K562 (cell line): Measurements from ENCODE around the gene SMIM35. TPM values are rescaled to one million over a fixed set of nuclear protein-coding genes. Genes with fewer than 3 reads are reported as not detected.

Source experiments
- ATF3 ChIP-seq, 2 experiments: fragments of 450-650 bp in 1 of 2; sonication (generic) in 1 of 2; formaldehyde crosslinking in 1 of 2; IDR thresholded peaks in 1 of 2; conservative IDR thresholded peaks in 1 of 2; 2 replicates each; pipeline versions ENCODE4 v1.6.1 to v1.8.1; 2016 to 2023; ENCODE audit warnings: mild to moderate bottlenecking in 2 of 2, moderate library complexity in 2 of 2, inconsistent platforms in 1 of 2, missing genetic modification reagents in 1 of 2
- ATF4 ChIP-seq: fragments of 450-650 bp; formaldehyde crosslinking; IDR thresholded peaks from 2 replicates; pipeline ENCODE4 v1.4.0; 2022; ENCODE audit warnings: mild to moderate bottlenecking, moderate library complexity
- BCL6 ChIP-seq: fragments of 250-450 bp; sonication (Bioruptor Pico); IDR thresholded peaks from 2 replicates; pipeline ENCODE4 v1.4.0; 2020
- BRF2 ChIP-seq: IDR thresholded peaks from 3 replicates; pipeline ENCODE4 v1.6.1; 2011; ENCODE audit warnings: borderline replicate concordance, mild to moderate bottlenecking; ENCODE audit not compliant: insufficient read length, insufficient read depth
- DEAF1 ChIP-seq: fragments of 450-650 bp; formaldehyde crosslinking; IDR thresholded peaks from 2 replicates; pipeline ENCODE4 v1.4.0; 2020; ENCODE audit warnings: mild to moderate bottlenecking, moderate library complexity
- ELF2 ChIP-seq: fragments of 250-450 bp; sonication (Bioruptor Pico); IDR thresholded peaks from 2 replicates; pipeline ENCODE4 v1.5.0; 2021; ENCODE audit warnings: mild to moderate bottlenecking
- FOXJ3 ChIP-seq: sonication (generic); formaldehyde crosslinking; IDR thresholded peaks from 2 replicates; pipeline ENCODE4 v1.4.0; 2020; ENCODE audit warnings: mild to moderate bottlenecking, missing genetic modification reagents
- GATAD2B ChIP-seq: fragments of 450-650 bp; IDR thresholded peaks from 2 replicates; pipeline ENCODE4 v1.6.1; 2017; ENCODE audit warnings: mild to moderate bottlenecking, borderline replicate concordance
- HMBOX1 ChIP-seq: sonication (generic); IDR thresholded peaks from 2 replicates; pipeline ENCODE4 v1.6.1; 2016
- MYC ChIP-seq, 2 experiments: fragments of 250-450 bp in 1 of 2; sonication (Bioruptor Pico) in 1 of 2; IDR thresholded peaks; 2 replicates each; pipeline versions ENCODE4 v1.5.1 to v1.6.1; 2012 to 2021; ENCODE audit warnings: low read depth in 2 of 2, borderline replicate concordance in 1 of 2, improper control_type of control experiment in 1 of 2, low read length in 1 of 2, mild to moderate bottlenecking in 1 of 2, moderate library complexity in 1 of 2
- PTTG1 ChIP-seq: fragments of 450-650 bp; IDR thresholded peaks from 2 replicates; pipeline ENCODE4 v1.6.1; 2016; ENCODE audit warnings: low read depth, mild to moderate bottlenecking, missing genetic modification characterization, missing compliant biosample characterization
- SPI1 ChIP-seq: IDR thresholded peaks from 2 replicates; pipeline ENCODE4 v1.6.1; 2011; ENCODE audit warnings: low read depth, low read length, control low read depth, borderline replicate concordance
- THRA ChIP-seq: fragments of 450-650 bp; IDR thresholded peaks from 2 replicates; pipeline ENCODE4 v1.6.1; 2017; ENCODE audit warnings: mild to moderate bottlenecking, moderate library complexity
- ZNF12 ChIP-seq: sonication (generic); formaldehyde crosslinking; IDR thresholded peaks from 2 replicates; pipeline ENCODE4 v1.4.0; 2020; ENCODE audit warnings: mild to moderate bottlenecking, missing genetic modification reagents
- ZNF436 ChIP-seq: fragments of 250-450, 450-650 bp; sonication (Bioruptor Pico); formaldehyde crosslinking; IDR thresholded peaks from 2 replicates; pipeline ENCODE4 v1.7.0; 2020; ENCODE audit warnings: mild to moderate bottlenecking
- ZNF766 ChIP-seq: fragments of 200-800 bp; sonication (Bioruptor generic); conservative IDR thresholded peaks from 2 replicates; pipeline ENCODE4 v1.6.1; 2016; ENCODE audit warnings: missing genetic modification characterization, missing compliant biosample characterization
- polyA plus RNA-seq, 8 experiments: library from polyadenylated mRNA; depleted of rRNA in 4 of 8; stranded (reverse) in 5 of 8; unstranded in 3 of 8; fragments of >200 nt; fragmentation: Nextera tagmentation in 2 of 8; fragmentation: Illumina TruSeq in 1 of 8; extraction: Ambion mirVana in 2 of 8; extraction: Trizol in 1 of 8; gene quantifications; 2 replicates each; pipeline versions ENCODE4 v1.2.1 to v1.2.3, GENCODE V29; 2011 to 2014; ENCODE audit warnings: inconsistent platforms in 1 of 8, missing spikeins in 1 of 8
- total RNA-seq, 7 experiments: library from RNA; depleted of rRNA in 6 of 7; stranded (reverse); fragments of >200 nt in 6 of 7; fragmentation: Illumina TruSeq in 2 of 7; extraction: Trizol in 2 of 7; gene quantifications; 2 replicates each; pipeline versions ENCODE4 v1.2.1 to v1.2.3, GENCODE V29; 2011 to 2021; ENCODE audit warnings: low replicate concordance in 1 of 7

Gene SMIM35
- total and polyA plus RNA-seq, 9 of the 15 experiments (the other 6 are each of a cell fraction or from before 2014, with no cell fraction given), result 0.03 TPM; not detected in 7

- TF ChIP-seq BRF2 (no peak), THRA (no peak), GATAD2B (no peak), ATF4 (CRISPR knock-in tag) (no peak), SPI1 (peak; percentile 34; the same call in 1 of the 2 replicates), ATF3 (IDR thresholded peaks at IDR 0.05) (no peak), ATF3 (CRISPR knock-in tag; conservative IDR thresholded peaks at IDR 0.05) (no peak), PTTG1 (no peak), ZNF12 (CRISPR knock-in tag) (peak; percentile 72), MYC (IDR thresholded peaks at IDR 0.05; ENCODE audit: low read depth, low read length) (no peak), MYC (CRISPR knock-in tag; IDR thresholded peaks at IDR 0.05; ENCODE audit: borderline replicate concordance, low read depth) (no peak), DEAF1 (no peak), ZNF766 (CRISPR knock-in tag) (no peak), ELF2 (CRISPR knock-in tag) (0 out of 2 replicates have a peak, but pooled peaks have one; percentile 32), HMBOX1 (no peak), BCL6 (CRISPR knock-in tag) (no peak), FOXJ3 (CRISPR knock-in tag) (no peak), ZNF436 (CRISPR knock-in tag) (no peak)
Measured at GRCh38 chr11:117970400-117971024, 116.3 kb downstream of the SMIM35 start (continued).
